GM18505 (cell line): ENCODE data around the gene IPCEF1.

Experiments used
- ATAC-seq: cut with Tn5 transposase; IDR thresholded peaks from one replicate; pipeline ENCODE4 v1.9.1; 2021; ENCODE audit not compliant: unreplicated experiment
- POLR2A ChIP-seq: IDR thresholded peaks from 4 replicates; pipeline ENCODE4 v1.6.1; 2011; ENCODE audit warnings: borderline replicate concordance; ENCODE audit not compliant: insufficient read depth, insufficient read length; ENCODE audit errors: extremely low read depth

IPCEF1 gene

DNA sequence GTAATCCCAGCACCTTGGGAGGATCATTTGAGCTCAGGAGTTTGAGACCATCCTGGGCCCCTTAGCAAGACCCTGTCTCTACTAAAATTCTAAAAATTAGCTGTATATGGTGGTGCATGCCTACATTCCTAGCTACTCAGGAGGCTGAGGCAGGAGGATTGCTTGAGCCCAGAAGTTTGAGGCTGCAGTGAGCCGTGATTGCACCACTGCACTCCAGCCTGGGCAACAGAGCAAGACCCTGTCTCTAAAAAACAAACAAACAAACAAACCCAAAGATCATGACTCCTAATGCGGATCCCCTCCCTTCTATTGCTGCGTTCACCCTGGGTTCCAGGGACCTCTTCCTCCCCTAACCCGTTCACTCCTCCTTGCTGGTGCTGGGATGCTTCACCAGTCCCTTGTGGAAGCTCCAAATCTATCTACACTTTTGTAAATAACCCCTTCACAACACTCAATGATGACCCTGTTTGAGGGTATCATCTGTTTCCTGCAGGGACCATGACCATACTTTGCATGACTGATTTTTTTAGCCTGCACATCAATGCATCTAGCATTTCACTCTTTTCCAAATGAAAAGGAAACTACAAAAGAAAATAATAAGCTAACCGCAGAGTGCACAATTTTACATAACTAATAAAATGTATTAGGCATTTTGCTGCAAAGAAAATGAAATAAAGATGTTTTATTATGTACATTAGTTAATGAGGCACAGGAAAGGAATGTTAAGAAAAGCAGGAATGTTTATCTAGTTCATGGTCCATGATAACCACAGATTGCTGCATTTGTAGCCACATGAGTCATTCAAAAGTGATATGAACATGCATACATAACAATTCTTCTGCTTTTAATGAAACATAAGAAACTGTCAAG lies 30.5 kb upstream of the IPCEF1 start:
- no peak for TF ChIP-seq POLR2A
- ATAC-seq, result no peak

- TF ChIP-seq POLR2A, result no peak
- ATAC-seq, result no peak
Measured at GRCh38 chr6:154384191-154384590, 27.6 kb upstream of the IPCEF1 start.

DNA sequence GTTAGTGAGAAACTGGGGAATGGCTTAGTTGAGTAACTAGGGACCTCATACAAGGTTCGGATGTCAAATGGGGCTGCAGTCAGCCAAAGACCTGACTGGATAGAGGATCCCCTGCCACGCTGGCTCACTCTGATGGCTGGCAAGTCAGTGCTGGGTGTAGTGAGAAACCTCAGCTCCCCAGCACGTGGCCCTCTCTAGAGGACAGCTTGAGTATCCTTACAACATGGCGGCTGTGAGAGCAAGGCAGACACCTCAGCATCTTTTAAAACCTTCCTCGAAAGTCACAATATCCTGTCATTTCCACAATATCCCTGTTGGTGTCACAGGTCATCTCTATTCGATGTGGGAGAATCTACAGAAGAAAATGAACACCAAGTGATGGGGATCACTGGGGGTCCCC lies 26.7 kb upstream of the IPCEF1 start:
- ATAC-seq, result no peak
- no peak for TF ChIP-seq POLR2A

GRCh38 chr6:154382740-154383139 lies 26.1 kb upstream of the IPCEF1 start:
- ATAC-seq, result no peak
- TF ChIP-seq POLR2A, result no peak

DNA sequence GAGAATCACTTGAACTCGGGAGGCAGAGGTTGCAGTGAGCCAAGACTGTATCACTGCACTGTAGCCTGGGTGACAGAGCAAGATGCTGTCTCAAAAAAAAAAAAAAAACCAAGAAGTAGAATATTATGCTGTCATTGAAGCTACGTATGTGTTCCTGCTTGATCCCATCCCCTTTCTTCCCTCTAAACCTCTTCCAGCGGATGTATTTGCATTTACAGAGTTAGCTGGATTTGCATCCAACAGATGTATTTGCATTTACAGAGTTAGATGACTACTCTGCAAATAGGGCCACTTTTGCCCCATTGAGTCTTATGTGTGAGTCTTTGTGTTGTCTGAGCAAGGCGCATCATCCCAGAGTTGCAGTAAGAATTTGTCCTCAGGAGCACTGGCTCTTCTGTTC lies 24.9 kb upstream of the IPCEF1 start:
- TF ChIP-seq POLR2A, result no peak
- no peak for ATAC-seq

DNA sequence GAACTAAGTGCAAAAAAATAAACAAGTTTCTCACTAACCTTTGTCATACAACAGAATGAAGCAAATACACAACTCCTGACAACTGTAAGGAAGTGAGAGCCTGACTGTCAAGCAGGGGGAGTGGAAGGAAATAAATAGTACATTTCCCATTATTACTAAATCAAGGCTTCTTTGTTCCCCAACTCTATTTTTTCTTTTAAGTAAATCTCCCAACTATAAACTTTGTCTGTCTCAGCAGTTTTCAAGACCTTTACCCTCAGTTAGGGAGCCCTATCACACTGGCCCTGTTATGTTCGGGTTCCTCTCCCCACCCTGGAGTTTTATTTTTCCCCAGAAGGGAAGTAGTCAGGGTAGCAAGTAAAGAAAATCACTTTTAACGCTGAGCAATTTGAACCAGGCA lies 24.1 kb upstream of the IPCEF1 start:
- ATAC-seq, result no peak
- no peak for TF ChIP-seq POLR2A

DNA sequence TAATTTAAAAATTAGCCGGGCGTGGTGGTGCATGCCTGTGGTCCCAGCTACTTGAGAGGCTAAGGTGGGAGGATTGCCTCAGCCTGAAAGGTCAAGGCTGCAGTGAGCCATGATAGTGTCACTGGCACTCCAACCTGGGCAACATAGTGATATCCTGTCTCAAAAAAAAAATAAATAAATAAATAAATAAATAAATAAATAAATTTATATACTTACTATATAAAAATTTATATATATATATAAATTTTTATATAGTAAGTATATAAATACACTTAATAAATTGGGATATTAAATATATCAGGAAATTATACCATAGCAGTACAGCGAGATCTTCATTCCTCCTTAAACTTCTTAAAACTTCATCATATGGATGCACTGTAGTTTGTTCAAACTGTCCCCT lies 23.0 kb upstream of the IPCEF1 start:
- no peak for TF ChIP-seq POLR2A
- ATAC-seq, result no peak

DNA sequence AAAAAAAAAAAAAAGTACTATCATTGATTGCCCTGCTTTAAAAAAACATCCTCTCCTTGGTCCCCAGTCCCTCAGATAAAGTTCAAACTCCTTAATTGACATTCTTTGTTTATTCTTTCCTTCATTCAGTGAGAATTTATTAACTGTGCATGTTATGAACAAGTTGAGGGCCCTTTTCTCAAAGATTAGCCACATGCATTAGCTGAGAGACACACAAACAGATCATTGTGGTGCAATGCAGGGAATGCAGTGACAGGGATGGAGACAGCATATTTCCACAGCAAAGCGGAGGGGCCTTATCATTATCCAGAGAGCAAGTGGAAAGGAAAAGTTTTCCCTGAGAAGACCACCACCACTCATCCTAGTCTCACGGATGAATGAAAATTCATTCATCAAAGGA lies 21.9 kb upstream of the IPCEF1 start:
- no peak for TF ChIP-seq POLR2A
- no peak for ATAC-seq

- TF ChIP-seq POLR2A, result no peak
- no peak for ATAC-seq
Measured at GRCh38 chr6:154377726-154378125, 21.1 kb upstream of the IPCEF1 start.

DNA sequence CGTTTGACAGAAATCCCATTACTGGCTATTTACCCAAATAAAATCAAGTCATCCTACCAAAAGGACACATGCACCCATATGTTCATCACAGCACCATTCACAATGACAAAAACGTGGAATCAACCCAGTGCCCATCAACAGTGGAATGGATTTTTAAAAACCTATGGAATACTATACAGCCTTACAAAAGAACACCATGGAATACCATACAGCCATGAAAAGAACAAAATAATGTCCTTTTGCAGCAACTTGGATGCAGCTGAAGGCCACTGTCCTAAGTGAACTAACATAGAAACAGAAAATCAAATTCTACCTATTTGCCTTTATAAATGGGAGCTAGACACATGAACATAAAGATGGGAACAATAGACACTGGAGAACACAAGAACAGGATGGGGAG lies 17.4 kb upstream of the IPCEF1 start:
- TF ChIP-seq POLR2A, result no peak
- no peak for ATAC-seq

- no peak for TF ChIP-seq POLR2A
- no peak for ATAC-seq
Measured at GRCh38 chr6:154371281-154371680, 14.7 kb upstream of the IPCEF1 start.

DNA sequence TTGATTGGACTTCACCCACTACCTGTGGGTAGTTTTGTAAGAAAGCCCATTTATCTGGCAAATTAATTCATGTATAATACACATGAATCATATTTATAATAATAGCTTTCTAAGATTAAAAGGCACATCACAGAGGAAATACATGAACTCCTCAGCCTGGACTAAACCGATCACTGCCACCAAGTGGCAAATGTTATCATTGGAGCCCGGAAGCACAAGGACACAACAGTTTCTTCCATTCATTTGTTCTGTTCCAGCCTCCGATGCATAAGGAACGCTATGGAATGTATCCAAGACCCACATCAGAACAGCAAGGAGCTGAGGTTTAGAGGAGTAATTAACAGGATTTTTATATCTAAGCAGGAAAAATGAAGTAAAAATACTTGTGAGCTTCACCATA lies 13.9 kb upstream of the IPCEF1 start:
- no peak for TF ChIP-seq POLR2A
- peak; percentile 64 for ATAC-seq

- no peak for ATAC-seq
- no peak for TF ChIP-seq POLR2A
Measured at GRCh38 chr6:154367839-154368695, 11.5 kb upstream of the IPCEF1 start.

DNA sequence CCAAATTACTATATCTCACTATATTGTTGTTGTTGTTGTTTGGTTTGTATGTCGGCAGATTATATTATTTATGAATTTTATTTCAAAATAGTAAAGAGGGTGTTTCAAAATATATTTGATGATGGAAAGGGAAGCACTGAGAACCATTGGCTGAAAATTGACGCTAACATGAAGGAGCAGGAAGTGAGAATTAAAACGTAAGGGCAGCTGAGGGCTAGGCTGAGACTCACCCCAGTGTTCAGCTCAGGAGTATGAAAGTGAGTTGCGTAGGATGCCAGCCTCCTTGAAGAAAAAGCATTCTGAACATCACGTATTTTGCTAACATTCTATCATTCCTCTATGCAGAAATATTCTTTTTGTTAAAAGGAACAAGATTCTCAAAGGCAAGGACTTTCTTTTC lies 10.7 kb upstream of the IPCEF1 start:
- no peak for ATAC-seq
- no peak for TF ChIP-seq POLR2A

GRCh38 chr6:154363821-154364220 lies 7.2 kb upstream of the IPCEF1 start:
- no peak for TF ChIP-seq POLR2A
- no peak for ATAC-seq

DNA sequence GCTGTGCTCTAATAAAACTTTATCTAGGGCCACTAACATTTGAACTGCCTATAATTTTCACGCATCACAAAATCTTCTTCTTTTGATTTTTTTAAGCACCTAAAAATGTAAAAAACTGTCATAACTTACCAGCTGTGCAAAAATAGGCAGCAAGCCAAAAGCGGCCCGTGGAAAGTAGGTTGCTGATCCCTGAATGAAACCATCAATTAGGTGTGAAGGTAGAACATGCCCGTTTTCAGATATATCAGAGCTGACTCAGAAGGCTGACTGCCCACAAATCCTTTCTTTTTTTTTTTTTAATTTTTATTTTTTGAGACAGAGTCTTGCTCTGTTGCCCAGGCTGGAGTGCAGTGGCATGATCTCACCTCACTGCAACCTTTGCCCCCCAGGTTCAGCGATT lies 4.9 kb upstream of the IPCEF1 start:
- TF ChIP-seq POLR2A, result no peak

More for the DNA sequence above, 4.9 kb upstream of the IPCEF1 start:
- no peak for ATAC-seq
